Calu3 (cell line): Measurements from ENCODE around the gene ITIH3. TPM values are rescaled to one million over a fixed set of nuclear protein-coding genes. Genes with fewer than 3 reads are reported as not detected.

Experiments used
- BruUV-seq: library from RNA; stranded (reverse); fragments of 400-500 nt; replicated peaks from 2 replicates; lab custom pipeline; 2021; lab: Mats Ljungman, UMichigan
- CTCF ChIA-PET: fragments of 300-600 bp; sonication (Branson Sonifier 250); formaldehyde crosslinking; loops from one replicate; lab custom pipeline; 2022; ENCODE audit warnings: antibody characterized with exemption; lab: Charles Lee
- DNase-seq: peaks from one replicate; pipeline ENCODE4 v3.0.0; 2022
- H3K27ac Mint-ChIP-seq: one replicate; pipeline ENCODE4 v1.8.0; 2022; ENCODE audit warnings: mixed read lengths; ENCODE audit not compliant: unreplicated experiment
- H3K27me3 Mint-ChIP-seq: one replicate; pipeline ENCODE4 v1.8.0; 2022; ENCODE audit warnings: mixed read lengths; ENCODE audit not compliant: unreplicated experiment
- H3K36me3 Mint-ChIP-seq: one replicate; pipeline ENCODE4 v1.8.0; 2022; ENCODE audit warnings: mild to moderate bottlenecking, moderate library complexity, mixed read lengths; ENCODE audit not compliant: insufficient read depth, unreplicated experiment
- H3K4me1 Mint-ChIP-seq: one replicate; pipeline ENCODE4 v1.8.0; 2022; ENCODE audit warnings: mild to moderate bottlenecking, low read depth, mixed read lengths; ENCODE audit not compliant: unreplicated experiment
- H3K4me3 Mint-ChIP-seq: one replicate; pipeline ENCODE4 v1.8.0; 2022; ENCODE audit warnings: mild to moderate bottlenecking, low read depth, moderate library complexity, mixed read lengths; ENCODE audit not compliant: unreplicated experiment
- H3K9me3 Mint-ChIP-seq: one replicate; pipeline ENCODE4 v1.8.0; 2022; ENCODE audit warnings: low read depth, mixed read lengths; ENCODE audit not compliant: unreplicated experiment
- CTCF ChIP-seq: fragments of 200-600 bp; IDR thresholded peaks from one replicate; pipeline ENCODE4 v1.8.0; 2022; ENCODE audit warnings: antibody characterized with exemption; ENCODE audit not compliant: unreplicated experiment
- intact Hi-C: fragments of 100-400 bp; cut with micrococcal nuclease; formaldehyde crosslinking; loops from one replicate; pipeline ENCODE4 v1.10.0; 2022; ENCODE audit not compliant: unreplicated experiment
- total RNA-seq: library from RNA; stranded (reverse); gene quantifications from 2 replicates; pipeline ENCODE4 v1.2.3, GENCODE V29; 2022

ITIH3 gene
- total RNA-seq, 1 experiment from 2014 or later = not detected

- no peak for TF ChIP-seq CTCF
- Mint-ChIP-seq H3K4me1 (no peaks in the 10 kb centered on the region), H3K27ac (no peak overlapping the region), H3K9me3 (no peaks in the 10 kb centered on the region), H3K27me3 (peaks cover 57% of the 10 kb centered on the region), H3K4me3 (no peak overlapping the region), H3K36me3 (no peaks in the 10 kb centered on the region)
- intact Hi-C loops = no loop called here
- no peak for DNase-seq
- CTCF ChIA-PET = no interaction called here
- BruUV-seq = no TSS peak
These were observed 16.3 kb downstream of the ITIH3 start for GRCh38 chr3:52810923-52811322.

- CTCF ChIA-PET = interaction anchor here (0.8 to 1.1 kb wide), 2 partner anchors 9 to 41 kb away, joined by 3 to 7 read pairs; partner anchors contain the start of gene NEK4
- Mint-ChIP-seq H3K36me3 (no peaks in the 10 kb centered on the region), H3K9me3 (no peaks in the 10 kb centered on the region), H3K27me3 (peaks cover 57% of the 10 kb centered on the region), H3K4me1 (no peaks in the 10 kb centered on the region), H3K4me3 (no peak overlapping the region), H3K27ac (no peak overlapping the region)
- no peak for DNase-seq
- intact Hi-C loops = no loop called here
- TF ChIP-seq CTCF = no peak
- BruUV-seq = no TSS peak
These were observed 16.9 kb downstream of the ITIH3 start for GRCh38 chr3:52811452-52812011.

GRCh38 chr3:52813810-52814209, 19.2 kb downstream of the ITIH3 start:
- H3K27ac Mint-ChIP-seq = no peak overlapping the region
- DNase-seq = no peak
- H3K4me3 Mint-ChIP-seq = no peak overlapping the region
- intact Hi-C loops = no loop called here
- no peak for TF ChIP-seq CTCF
- peaks cover 36% of the 10 kb centered on the region for H3K27me3 Mint-ChIP-seq
- CTCF ChIA-PET = no interaction called here
- no peaks in the 10 kb centered on the region for H3K36me3 Mint-ChIP-seq
- BruUV-seq = no TSS peak
- no peaks in the 10 kb centered on the region for H3K9me3 Mint-ChIP-seq
- H3K4me1 Mint-ChIP-seq = no peaks in the 10 kb centered on the region

- no peak for DNase-seq
- no TSS peak for BruUV-seq
- H3K4me3 Mint-ChIP-seq = no peak overlapping the region
- CTCF ChIA-PET = interaction anchor here (0.5 to 0.7 kb wide), 2 partner anchors 275 to 866 kb away, joined by 5 to 8 read pairs; no protein-coding TSS in a partner anchor
- peaks cover 15% of the 10 kb centered on the region for H3K27me3 Mint-ChIP-seq
- H3K36me3 Mint-ChIP-seq = no peaks in the 10 kb centered on the region
- TF ChIP-seq CTCF = no peak
- H3K4me1 Mint-ChIP-seq = no peaks in the 10 kb centered on the region
- intact Hi-C loops = no loop called here
- no peaks in the 10 kb centered on the region for H3K9me3 Mint-ChIP-seq
- H3K27ac Mint-ChIP-seq = no peak overlapping the region
These were observed 21.6 kb downstream of the ITIH3 start for GRCh38 chr3:52816199-52816598.
